ENCODE measurements around the gene PPP6R2.

Gene PPP6R2

GRCh38 chr22:50487290-50488005 is 144.3 kb downstream of the PPP6R2 start:
- H3K4me1 ChIP-seq (ENCODE audit: insufficient read depth, low read length), result no peaks in the 10 kb centered on the region
- no peak overlapping the region for H3K9ac ChIP-seq (ENCODE audit: low read depth, low read length)
- no peaks in the 10 kb centered on the region for H3K9me3 ChIP-seq (ENCODE audit: insufficient read depth, low read depth, low read length)
- H3K36me3 ChIP-seq (ENCODE audit: insufficient read depth, low read depth, low read length), result no peaks in the 10 kb centered on the region
- no peak overlapping the region for H3K27ac ChIP-seq (ENCODE audit: low read length)
- H3K4me3 ChIP-seq (ENCODE audit: low read length), result no peak overlapping the region
- no peaks in the 10 kb centered on the region for H3K27me3 ChIP-seq (ENCODE audit: insufficient read depth, low read length)

GRCh38 chr22:50488006-50488677 is 145.0 kb downstream of the PPP6R2 start:
- no peaks in the 10 kb centered on the region for H3K9me3 ChIP-seq (ENCODE audit: insufficient read depth, low read depth, low read length)
- no peak overlapping the region for H3K4me3 ChIP-seq (ENCODE audit: low read length)
- H3K27me3 ChIP-seq (ENCODE audit: insufficient read depth, low read length), result no peaks in the 10 kb centered on the region
- H3K4me1 ChIP-seq (ENCODE audit: insufficient read depth, low read length), result no peaks in the 10 kb centered on the region
- no peak overlapping the region for H3K27ac ChIP-seq (ENCODE audit: low read length)
- H3K36me3 ChIP-seq (ENCODE audit: insufficient read depth, low read depth, low read length), result no peaks in the 10 kb centered on the region
- no peak overlapping the region for H3K9ac ChIP-seq (ENCODE audit: low read depth, low read length)

GRCh38 chr22:50488886-50489285 is 145.8 kb downstream of the PPP6R2 start:
- no peaks in the 10 kb centered on the region for H3K36me3 ChIP-seq (ENCODE audit: insufficient read depth, low read depth, low read length)

GRCh38 chr22:50489363-50490243 is 146.5 kb downstream of the PPP6R2 start:
- Histone ChIP-seq H3K4me1 (ENCODE audit: insufficient read depth, low read length) (no peaks in the 10 kb centered on the region), H3K4me3 (ENCODE audit: low read length) (no peak overlapping the region), H3K27me3 (ENCODE audit: insufficient read depth, low read length) (no peaks in the 10 kb centered on the region), H3K27ac (ENCODE audit: low read length) (no peak overlapping the region), H3K36me3 (ENCODE audit: insufficient read depth, low read depth, low read length) (no peaks in the 10 kb centered on the region), H3K9ac (ENCODE audit: low read depth, low read length) (no peak overlapping the region), H3K9me3 (ENCODE audit: insufficient read depth, low read depth, low read length) (no peaks in the 10 kb centered on the region)

More at GRCh38 chr22:50488886-50489285, 145.8 kb downstream of the PPP6R2 start:
- no peaks in the 10 kb centered on the region for H3K27me3 ChIP-seq (ENCODE audit: insufficient read depth, low read length)
- no peaks in the 10 kb centered on the region for H3K4me1 ChIP-seq (ENCODE audit: insufficient read depth, low read length)
- H3K27ac ChIP-seq (ENCODE audit: low read length), result no peak overlapping the region
- H3K4me3 ChIP-seq (ENCODE audit: low read length), result no peak overlapping the region
- H3K9ac ChIP-seq (ENCODE audit: low read depth, low read length), result no peak overlapping the region
- no peaks in the 10 kb centered on the region for H3K9me3 ChIP-seq (ENCODE audit: insufficient read depth, low read depth, low read length)

- Histone ChIP-seq H3K9me3 (ENCODE audit: insufficient read depth, low read depth, low read length) (no peaks in the 10 kb centered on the region), H3K4me3 (ENCODE audit: low read length) (no peak overlapping the region), H3K27ac (ENCODE audit: low read length) (no peak overlapping the region), H3K27me3 (ENCODE audit: insufficient read depth, low read length) (no peaks in the 10 kb centered on the region), H3K36me3 (ENCODE audit: insufficient read depth, low read depth, low read length) (no peaks in the 10 kb centered on the region), H3K9ac (ENCODE audit: low read depth, low read length) (no peak overlapping the region), H3K4me1 (ENCODE audit: insufficient read depth, low read length) (no peaks in the 10 kb centered on the region)
These were observed 147.6 kb downstream of the PPP6R2 start for GRCh38 chr22:50490531-50491308.

All from iPS-20b (cell line).